HG02610 (cell line): ENCODE measurements around the gene TCF7.

ENCODE experiments used
- ATAC-seq: cut with Tn5 transposase; IDR thresholded peaks from one replicate; pipeline ENCODE4 v1.9.1; 2021; ENCODE audit warnings: mild to moderate bottlenecking, moderate library complexity; ENCODE audit not compliant: unreplicated experiment

The TCF7 gene

DNA sequence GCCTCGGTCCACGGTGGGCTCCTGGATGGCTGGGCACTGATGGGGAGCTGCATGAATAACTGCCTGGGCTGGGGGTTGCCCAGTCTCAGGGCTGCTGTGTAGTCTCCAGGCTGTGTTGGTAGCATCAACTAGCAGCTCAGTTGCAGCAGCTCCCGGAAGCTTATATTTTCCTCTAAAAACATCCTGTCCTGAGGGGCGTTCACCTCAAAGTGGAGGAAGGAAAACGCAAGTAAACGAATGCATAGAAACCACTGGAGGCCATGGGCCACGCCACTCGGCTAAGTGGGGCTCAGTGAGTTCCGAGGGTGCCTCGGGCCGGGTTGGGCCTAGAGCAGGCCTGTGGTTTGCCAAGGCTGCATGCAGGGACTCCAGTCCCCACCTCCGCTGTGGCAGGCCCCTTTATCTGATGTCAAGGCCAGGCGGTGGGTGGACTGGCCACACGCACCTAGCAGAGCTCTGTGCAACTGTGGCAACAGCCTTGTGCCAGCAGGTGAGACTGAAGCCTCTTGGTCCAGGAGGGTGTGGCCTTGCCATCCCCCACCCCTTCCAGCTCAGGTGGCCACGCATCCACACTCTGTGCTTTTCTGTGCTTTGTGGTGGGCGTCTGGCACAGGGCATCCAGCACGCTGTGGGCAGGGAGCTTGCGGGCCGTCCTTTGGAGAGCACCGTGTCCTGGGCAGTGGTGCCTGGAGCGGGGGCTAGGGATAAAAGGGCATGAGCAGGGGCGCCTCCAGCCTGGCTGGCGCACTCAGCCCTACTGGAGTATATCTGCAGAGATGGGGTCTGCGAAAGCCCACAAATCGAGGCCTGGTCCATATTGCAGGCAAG, 15.1 kb downstream of the TCF7 start:
- no peak for ATAC-seq

DNA sequence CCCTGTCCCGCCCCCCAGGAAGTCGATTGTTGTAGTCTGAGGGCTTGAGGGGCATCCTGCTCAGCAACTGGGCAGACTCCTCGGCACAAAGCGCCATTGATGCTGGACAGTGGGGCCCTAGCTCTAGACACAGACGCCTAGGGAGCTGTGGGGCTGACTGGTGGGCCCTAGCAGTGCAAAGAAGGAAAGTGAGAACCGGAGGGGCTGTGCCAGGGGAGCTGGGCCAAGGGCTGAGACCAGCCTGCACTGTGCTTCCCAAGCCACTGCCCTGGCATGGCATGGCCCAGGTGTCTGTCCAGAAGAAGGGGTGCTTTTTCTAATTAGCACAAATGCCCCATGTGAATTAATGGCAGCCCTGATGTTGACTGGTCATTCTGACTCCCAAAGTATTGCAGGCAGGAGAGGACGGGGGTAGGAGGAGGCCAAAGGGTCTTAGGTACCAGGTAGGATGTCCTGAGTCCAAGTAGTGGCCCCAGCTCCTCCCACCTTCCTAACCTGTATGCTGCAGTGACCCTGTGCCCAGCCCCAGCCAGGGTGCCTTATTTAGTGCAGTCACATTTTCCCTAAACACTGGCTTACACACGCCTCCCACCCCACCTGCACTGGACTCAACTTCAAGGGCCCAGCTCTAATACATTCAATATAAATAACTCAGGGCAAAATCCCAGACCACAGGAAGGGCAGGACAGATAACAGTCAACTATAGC, 15.9 kb downstream of the TCF7 start:
- no peak for ATAC-seq

DNA sequence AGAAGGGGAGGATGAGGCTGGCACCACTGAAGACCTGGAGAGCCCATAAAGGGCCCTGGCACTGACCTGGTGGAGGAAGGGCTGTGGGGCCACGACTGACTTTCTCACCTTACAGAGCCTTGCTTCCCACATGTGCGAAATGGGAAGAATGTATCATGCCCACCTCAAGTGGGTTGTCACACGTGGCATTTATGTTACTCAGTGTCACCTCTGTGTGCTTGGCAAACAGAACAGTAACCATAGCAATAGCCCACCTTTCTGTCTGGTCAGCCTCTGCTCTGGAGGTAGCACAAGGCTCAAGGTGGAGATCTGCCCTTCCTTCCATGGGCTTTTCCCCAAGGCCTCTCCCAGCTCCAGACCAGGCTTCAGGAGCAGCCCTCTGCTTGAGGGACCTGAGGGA, 16.7 kb downstream of the TCF7 start:
- ATAC-seq: no peak

DNA sequence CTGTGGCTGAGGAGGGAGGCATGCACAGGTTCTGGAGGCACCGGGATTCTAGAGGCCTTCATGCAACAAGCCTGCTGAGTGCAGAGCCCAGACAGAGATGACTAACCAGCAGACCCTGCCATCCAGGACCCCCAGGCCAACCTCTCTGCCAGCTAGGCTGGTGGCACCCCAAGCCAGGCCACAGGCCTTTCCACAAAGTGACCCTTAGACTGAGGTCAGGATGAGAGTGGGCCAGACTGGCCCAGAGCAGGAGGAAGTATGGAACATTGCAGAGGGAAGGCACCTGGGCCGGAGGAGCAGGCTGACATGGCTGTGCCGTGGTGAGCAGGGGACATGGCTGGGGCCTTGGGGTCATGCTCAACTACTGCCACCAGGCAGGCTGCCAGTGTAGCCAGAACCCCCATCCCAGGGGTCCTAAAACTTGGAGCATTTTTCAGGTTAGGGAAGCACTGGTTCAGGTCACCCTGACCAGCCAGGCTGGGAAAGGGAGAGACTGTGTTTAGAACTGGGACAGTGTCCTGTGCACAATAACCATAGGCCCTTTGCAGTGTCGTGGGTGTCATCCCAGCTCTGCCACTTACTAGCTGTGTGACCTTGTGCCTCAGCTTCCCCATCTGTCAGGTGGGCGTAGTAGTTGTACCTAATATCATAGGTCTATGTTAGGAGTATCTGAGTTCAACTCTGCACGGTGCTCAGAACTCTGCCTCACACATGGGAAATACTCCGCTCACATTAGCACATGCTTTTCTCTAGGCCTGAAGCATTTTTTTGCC, 17.3 kb downstream of the TCF7 start:
- no peak for ATAC-seq

DNA sequence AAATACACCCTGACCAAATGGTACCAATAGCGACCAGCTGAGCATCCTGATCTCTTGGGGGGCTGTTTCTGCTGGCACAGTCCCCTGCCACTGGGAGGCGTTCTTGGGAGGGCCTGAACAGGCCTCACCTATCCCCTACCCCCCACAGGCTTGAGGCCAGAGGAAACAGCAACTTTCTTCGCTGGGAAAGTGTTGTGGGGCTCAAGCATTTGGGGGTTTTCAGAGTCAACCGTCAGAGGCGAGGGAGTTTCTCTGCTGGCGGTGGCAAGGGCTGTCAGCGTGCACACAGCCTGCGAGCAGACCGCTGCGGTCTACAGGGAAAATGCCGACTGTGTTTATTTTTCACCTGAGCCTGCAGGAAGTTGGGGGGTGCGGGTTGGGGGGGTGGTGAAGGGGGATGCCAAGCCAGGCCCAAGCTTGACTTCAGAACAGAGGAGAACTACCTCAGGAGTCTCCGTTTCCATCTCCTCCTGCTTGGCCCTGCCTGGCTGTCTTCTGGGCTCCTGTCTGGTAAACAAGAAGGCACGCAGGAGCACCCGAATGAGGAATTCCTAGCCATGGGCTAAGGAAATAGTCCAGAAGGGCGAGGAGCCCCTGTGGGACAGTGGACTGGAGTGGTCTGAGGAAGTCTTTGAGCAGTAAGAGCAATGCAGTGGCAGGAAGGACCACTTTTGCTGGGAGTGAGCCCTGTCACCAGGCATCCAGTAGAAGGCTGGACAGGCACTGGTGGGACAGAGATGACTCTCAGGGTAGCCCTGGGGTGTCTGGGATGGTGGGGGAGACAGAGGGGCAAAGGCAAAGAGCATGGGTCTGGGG, 18.1 kb downstream of the TCF7 start:
- peak; percentile 81 for ATAC-seq

DNA sequence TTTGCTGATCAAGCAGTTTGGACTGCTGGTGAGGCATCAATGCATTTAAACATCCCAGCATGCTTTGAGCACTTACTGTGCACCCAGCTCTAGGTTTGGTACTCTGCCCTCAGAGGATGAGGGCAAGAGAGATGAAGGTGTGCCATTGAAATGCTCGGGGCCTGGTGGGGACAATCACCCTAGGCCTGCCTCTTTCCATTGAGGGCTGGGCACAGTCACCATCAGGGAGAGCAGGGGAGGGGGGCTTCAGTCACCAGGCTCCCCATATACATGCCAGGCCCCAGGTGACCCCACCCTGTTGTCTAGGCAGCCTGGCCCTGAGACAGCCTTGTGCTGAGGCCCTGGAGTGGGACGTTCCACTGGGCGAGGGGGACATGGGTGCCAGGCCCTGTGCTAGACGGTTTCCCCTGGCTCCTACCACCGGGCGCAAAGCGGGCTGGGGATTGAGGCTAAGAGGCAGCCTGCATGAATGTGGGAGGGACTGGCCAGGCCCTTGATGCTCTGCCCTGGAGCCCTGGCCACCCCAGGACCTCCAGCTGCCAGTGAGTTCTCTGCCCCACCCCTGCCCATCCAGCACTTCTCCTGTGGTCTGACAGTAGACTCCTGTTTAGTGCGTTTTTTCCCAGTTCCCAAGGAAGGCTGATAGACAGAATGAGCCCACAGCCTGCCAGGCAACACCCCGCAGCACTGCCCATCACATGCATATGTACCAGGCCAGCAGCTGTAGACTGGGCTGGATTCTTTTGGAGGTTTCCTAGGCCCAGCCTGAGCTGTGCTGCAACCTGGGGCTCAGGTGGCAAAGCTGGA, 18.9 kb downstream of the TCF7 start:
- ATAC-seq: no peak

DNA sequence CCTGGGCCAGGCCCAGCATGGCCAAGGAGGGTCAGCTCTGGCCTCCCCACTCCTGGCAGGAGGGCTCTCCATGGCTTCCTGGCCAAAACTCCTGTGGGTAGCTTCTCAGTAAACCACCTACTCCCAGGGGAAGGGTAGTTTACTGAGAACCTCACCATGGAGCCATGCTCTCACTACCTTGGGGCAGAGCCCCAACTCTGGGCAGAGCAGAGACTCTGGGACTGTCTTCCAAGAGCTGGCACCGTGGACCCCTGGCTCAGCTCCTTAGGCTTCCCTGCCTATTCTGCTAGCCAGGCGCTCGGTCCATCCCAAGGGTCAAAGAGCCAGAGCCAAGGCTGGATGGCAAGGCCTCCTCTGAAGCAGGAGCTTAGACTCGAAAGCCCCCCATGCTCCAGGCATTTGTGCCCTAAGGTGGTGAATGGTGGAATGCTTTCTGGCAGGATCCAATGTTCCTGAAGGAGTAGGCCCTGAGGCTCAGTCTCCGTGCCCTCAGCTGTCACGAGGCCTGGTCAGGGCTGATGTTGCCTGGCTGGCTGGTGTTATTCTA, 19.6 kb downstream of the TCF7 start:
- ATAC-seq: no peak

DNA sequence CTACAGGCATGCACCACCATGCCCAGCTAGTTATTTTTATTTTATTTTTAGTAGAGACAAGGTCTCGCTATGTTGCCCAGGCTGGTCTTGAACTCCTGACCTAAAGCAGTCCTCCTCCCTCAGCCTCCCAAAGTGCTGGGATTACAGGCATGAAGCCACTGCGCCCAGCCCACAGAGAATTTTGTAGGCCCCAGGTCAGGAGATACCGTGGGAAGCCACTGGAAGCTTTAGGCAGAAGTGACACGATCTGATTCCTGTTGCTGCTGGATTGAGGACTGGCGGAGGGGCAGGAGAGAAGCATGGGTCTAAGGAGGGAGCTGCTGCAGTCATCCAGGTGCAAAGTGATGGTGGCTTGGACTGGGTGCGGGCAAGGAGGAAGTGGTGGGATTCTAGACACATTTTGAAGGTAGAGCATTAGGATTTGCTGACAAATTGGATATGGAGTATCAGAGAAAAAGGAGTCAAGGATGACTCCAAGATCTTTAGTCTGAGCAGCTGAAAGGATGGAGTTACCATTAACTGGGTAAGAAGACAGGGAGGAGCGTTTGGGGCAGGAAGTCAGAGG, 20.7 kb downstream of the TCF7 start:
- ATAC-seq: no peak

DNA sequence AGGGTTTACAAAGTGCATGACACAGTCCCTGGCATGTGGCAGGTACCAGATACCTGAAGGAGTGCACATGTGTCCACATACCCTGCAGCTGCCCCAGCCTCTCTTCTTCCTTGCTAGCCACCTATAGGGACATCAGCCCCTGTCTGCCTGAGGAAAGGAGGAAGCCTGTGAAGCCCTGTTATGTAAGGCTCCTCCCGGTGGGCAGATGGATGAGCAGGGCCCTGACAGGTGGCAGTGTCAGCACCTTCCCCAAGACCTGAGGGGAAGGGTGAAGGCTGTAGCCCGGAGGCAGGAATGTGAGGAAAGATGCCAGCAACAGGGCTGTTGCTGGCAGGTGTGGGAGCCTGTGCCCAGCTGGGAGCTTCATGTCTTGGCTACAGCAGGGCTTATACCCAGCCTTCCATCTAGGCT, 21.7 kb downstream of the TCF7 start:
- ATAC-seq: no peak

DNA sequence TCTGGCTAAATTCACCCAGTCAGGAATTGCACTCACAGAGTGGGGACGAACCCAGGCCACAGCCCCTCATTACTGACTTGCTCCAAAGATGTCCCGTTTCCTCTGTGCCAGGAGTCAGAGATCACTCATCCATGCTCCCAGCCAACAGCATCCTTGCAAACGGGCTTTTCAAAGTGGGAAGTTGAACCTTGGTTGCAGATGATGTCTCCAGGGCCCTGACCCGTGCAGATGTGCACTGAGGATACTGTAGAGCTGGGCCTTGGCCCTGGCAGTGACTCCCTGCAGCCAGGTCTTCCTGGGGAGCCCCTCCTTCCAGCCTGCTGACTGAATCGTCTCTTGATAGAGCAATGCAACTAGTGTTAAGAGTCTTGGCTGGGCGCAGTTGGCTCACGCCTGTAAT, 22.3 kb downstream of the TCF7 start:
- no peak for ATAC-seq

DNA sequence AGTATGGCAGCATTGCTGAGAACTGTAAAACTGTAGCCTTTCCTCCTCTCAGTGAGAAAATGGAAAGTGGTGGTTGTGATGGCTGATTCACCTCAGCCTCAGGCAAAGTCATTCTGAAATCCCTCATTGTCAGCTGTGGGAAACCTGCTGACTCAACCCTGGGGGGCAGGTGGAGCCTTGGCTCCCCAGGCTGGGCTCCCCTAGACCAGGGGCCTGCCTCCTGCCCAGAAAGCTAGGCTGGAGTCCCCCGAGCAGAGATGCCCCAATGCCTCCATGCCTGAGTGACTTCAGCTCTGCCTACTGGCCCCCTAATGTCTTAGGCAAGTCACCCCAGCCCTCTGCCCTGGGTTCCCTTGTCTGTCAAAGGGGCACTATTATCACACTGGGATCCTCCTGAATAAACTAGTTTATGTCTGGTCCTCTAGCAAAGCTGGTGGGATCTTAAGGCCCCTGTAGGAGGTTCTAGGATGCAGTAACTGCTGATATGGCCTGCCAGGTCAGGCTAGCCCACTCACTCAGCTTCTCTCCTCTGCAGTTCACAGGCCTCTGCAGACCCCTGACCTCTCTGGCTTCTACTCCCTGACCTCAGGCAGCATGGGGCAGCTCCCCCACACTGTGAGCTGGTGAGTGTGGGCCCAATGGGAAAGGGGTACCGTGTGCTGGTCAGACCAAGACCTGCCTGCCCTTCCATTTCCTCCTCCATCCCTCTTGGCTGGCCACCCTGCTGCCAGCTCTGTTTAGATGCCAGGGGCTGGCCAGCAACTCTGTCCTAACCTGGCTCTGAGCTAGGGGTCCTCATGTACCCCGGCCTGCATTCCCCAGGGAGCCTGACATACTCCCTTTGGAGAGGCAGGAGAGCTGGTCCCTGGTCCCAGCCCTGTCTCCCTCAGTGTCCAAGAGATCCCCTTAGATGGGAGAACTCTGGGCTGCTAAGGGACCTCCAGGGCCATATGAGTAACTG, 24.2 kb downstream of the TCF7 start:
- ATAC-seq: peak; percentile 85

DNA sequence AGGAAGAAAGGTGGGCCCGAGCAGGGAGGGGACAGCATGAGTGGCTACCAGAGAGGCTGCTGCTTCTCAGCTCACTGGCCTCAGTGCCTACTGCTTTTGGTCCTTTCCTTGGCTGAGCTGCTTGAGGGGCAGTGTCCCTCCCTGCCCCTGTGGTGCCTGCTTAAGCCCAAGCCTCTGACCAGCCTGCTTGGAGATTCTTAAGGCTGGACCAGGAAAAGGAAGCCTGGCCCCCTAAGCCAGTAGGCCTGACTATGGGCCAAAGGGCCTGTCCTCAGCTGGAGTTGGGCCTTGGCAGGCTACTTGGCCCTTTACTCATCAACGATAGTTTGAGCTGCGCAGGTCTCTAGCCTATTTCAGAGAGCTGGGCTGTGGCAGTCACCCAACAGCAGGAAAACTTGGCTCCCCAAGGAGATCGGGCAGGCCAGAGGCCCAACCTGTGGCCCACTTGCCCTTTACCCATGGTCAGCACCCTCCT, 24.9 kb downstream of the TCF7 start:
- ATAC-seq: no peak

DNA sequence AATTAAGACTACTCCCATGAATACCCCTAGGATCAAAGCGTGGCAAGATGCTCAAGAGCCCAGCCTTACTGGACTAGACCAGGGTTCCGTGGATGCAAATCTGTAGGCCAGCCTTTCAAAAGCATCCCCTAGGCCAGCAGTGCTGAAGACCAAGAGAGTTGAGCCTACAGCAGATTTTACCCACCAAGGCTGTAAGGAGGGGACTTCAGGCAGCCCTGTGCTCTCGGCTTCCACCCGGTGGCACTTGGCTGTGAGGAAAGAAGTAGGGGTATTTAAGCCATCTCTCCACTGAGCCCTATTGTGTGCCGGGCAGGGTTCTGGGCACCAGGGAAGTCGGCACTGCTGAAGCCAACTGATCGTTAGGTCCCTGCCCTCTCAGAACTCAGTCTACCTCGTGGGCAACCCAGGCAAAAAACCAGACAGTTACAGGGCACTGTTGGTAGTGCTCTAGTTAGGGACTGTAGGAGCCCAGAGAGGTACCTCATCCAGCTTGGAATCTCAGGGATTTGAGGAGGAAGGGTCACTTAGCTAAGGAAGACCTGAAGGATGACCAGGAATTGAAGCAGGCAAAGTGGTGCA, 25.5 kb downstream of the TCF7 start:
- no peak for ATAC-seq

DNA sequence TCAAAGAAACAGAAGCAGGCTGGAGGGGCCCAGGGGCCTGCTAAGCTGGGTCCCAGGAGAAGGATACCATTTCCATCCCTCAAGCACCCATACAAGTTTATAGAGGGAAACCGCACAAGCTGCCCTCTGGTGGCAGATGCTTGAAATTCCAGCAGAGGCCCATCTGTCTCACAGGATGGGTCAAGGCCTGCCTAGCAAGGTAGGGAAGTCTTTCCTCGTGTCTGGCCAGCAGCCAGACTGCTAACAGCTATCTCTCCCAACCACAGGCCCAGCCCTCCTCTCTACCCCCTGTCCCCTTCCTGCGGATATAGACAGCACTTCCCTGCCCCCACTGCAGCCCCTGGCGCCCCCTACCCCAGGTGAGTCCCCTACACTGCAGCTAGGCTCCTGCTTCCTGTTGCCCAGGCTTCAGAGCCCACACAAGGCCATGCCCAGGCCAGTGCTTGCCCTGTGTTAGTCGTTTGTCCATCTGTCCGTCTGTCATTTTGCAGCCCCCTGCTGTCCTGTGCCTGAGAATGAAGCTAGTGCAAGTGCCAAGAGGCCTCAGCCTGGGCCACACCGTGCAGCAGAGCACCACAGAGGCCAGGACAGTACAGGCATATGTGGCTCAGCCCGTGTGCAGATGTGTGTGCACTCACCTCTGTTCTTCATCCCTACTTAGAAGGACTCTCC, 26.2 kb downstream of the TCF7 start:
- ATAC-seq: peak; percentile 29

DNA sequence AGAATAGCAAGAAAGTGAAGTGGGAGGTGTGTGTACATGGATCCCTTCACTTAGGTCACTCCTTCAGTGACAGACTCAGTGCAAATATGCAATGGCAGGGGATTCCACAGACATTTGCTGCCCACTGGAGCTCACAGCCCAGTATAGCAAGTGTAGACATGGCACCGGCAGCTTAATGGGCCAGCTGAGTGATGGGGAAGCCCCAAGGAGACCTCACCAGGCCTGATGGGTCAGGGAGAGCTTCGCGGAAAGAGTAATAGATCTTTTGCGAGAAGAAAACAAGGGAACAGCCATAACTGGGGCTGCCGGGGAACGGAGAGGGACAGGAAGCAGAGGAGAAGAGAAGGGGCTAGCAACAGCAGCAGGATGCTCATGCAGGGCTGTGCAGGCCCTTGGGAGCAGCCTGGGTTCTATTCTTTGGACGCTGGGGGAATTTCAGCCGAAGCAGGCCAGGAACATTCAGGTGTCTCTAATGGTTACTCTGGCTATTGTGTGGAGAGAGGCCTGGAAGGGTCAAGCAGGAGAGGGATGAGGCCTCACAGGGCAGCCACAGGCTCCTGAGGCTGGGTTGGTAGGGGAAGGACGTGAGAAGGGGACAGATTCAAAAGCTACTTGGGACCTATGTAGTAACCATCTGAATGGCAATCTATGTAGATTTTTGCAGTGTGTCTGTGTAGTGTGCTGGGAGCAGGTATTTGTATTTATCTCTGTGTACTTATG, 27.0 kb downstream of the TCF7 start:
- no peak for ATAC-seq

DNA sequence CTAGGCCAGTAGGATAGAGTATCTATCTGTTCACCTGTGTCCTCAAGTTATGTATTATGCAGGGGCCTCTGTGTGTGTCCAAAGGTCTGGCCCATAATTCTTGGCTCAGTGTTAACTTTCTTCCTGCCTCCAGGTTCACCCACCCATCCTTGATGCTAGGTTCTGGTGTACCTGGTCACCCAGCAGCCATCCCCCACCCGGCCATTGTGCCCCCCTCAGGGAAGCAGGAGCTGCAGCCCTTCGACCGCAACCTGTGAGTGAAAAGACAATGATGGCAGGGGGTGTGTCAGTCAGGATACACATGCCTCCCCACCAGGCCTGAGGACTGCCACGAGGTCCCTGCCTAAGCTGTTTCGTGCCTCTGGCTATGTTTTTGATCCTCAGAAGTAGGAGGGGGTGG, 27.6 kb downstream of the TCF7 start:
- ATAC-seq: no peak

DNA sequence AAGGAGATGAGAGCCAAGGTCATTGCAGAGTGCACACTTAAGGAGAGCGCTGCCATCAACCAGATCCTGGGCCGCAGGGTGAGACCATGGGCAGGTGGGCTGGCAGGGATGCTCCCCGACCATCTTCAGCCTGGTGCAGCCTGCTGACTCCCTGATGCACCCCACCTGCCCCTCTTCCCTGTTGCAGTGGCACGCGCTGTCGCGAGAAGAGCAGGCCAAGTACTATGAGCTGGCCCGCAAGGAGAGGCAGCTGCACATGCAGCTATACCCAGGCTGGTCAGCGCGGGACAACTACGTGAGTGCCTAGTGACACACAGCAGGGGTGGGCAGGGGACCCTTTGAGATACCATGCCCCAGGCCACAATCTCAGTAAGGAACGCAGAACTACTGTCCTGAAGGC, 28.3 kb downstream of the TCF7 start:
- ATAC-seq: no peak
